ENCODE data around the gene LPAR3.

The LPAR3 gene

GRCh38 chr1:84873366-84873765, 19.6 kb downstream of the LPAR3 start:
- no peaks in the 10 kb centered on the region for H3K79me2 ChIP-seq (ENCODE audit: control insufficient read depth, insufficient read depth, low read length, poor library complexity)
- no peaks in the 10 kb centered on the region for H3K79me1 ChIP-seq (ENCODE audit: low read length)
- no peak overlapping the region for H2BK120ac ChIP-seq (ENCODE audit: insufficient read depth, low read length, poor library complexity)
- H3K36me3 ChIP-seq (ENCODE audit: control insufficient read depth in 1 of 2, insufficient read depth in 2 of 2, low read length in 2 of 2), result no peaks in the 10 kb centered on the region
- H4K12ac ChIP-seq (ENCODE audit: low read depth, low read length), result no peak overlapping the region
- H2BK5ac ChIP-seq (ENCODE audit: low read depth, low read length, poor library complexity), result no peak overlapping the region
- H3K14ac ChIP-seq (ENCODE audit: low read length), result no peak overlapping the region
- no CpG with 5 or more reads among the region's 2 CpGs for WGBS (ENCODE audit: extremely low coverage, insufficient coverage, insufficient read length)
- H3K18ac ChIP-seq (ENCODE audit: low read length), result no peak overlapping the region
- no peak overlapping the region for H3K27ac ChIP-seq (ENCODE audit: low read depth, low read length)
- H2AK5ac ChIP-seq (ENCODE audit: low read length), result no peak overlapping the region
- H4K8ac ChIP-seq (ENCODE audit: low read depth, low read length), result no peak overlapping the region
- no peak overlapping the region for H3K9ac ChIP-seq (ENCODE audit: low read length)
- no peaks in the 10 kb centered on the region for H3K4me1 ChIP-seq (ENCODE audit: control insufficient read depth in 1 of 2, insufficient read depth in 2 of 2, low read length in 2 of 2)
- H2AFZ ChIP-seq (ENCODE audit: insufficient read depth, low read length, poor library complexity), result no peak overlapping the region
- no peak overlapping the region for H3K23ac ChIP-seq (ENCODE audit: low read length)
- no peak for DNase-seq
- no peak overlapping the region for H2BK12ac ChIP-seq (ENCODE audit: low read length)
- H3K4ac ChIP-seq (ENCODE audit: low read depth, low read length), result no peak overlapping the region
- H4K91ac ChIP-seq (ENCODE audit: low read depth, low read length), result no peak overlapping the region
- no peak overlapping the region for H3K4me2 ChIP-seq (ENCODE audit: low read length)
- H3K4me3 ChIP-seq (ENCODE audit: low read depth, low read length), result no peak overlapping the region
- no peaks in the 10 kb centered on the region for H3K9me3 ChIP-seq (ENCODE audit: insufficient read depth, low read depth, low read length)
- no peaks in the 10 kb centered on the region for H3K27me3 ChIP-seq (ENCODE audit: insufficient read depth, low read length)

GRCh38 chr1:84872696-84873355, 20.2 kb downstream of the LPAR3 start:
- Histone ChIP-seq H3K36me3 (ENCODE audit: control insufficient read depth in 1 of 2, insufficient read depth in 2 of 2, low read length in 2 of 2) (no peaks in the 10 kb centered on the region), H3K14ac (ENCODE audit: low read length) (no peak overlapping the region), H2BK5ac (ENCODE audit: low read depth, low read length, poor library complexity) (no peak overlapping the region), H2BK120ac (ENCODE audit: insufficient read depth, low read length, poor library complexity) (no peak overlapping the region), H3K27me3 (ENCODE audit: insufficient read depth, low read length) (no peaks in the 10 kb centered on the region), H3K18ac (ENCODE audit: low read length) (no peak overlapping the region), H4K8ac (ENCODE audit: low read depth, low read length) (no peak overlapping the region), H4K12ac (ENCODE audit: low read depth, low read length) (no peak overlapping the region), H3K79me2 (ENCODE audit: control insufficient read depth, insufficient read depth, low read length, poor library complexity) (no peaks in the 10 kb centered on the region), H3K23ac (ENCODE audit: low read length) (no peak overlapping the region), H3K4ac (ENCODE audit: low read depth, low read length) (no peak overlapping the region), H3K4me1 (ENCODE audit: control insufficient read depth in 1 of 2, insufficient read depth in 2 of 2, low read length in 2 of 2) (no peaks in the 10 kb centered on the region), H3K79me1 (ENCODE audit: low read length) (no peaks in the 10 kb centered on the region), H2AFZ (ENCODE audit: insufficient read depth, low read length, poor library complexity) (no peak overlapping the region), H4K91ac (ENCODE audit: low read depth, low read length) (no peak overlapping the region), H3K4me2 (ENCODE audit: low read length) (no peak overlapping the region), H2BK12ac (ENCODE audit: low read length) (no peak overlapping the region), H3K9me3 (ENCODE audit: insufficient read depth, low read depth, low read length) (no peaks in the 10 kb centered on the region), H3K9ac (ENCODE audit: low read length) (no peak overlapping the region), H2AK5ac (ENCODE audit: low read length) (no peak overlapping the region), H3K4me3 (ENCODE audit: low read depth, low read length) (no peak overlapping the region), H3K27ac (ENCODE audit: low read depth, low read length) (no peak overlapping the region)
- no CpG with 5 or more reads among the region's 9 CpGs for WGBS (ENCODE audit: extremely low coverage, insufficient coverage, insufficient read length)
- DNase-seq, result peak in 1 of 2 donors; percentile 85

GRCh38 chr1:84871181-84871580, 21.8 kb downstream of the LPAR3 start:
- Histone ChIP-seq H4K12ac (ENCODE audit: low read depth, low read length) (no peak overlapping the region), H3K14ac (ENCODE audit: low read length) (no peak overlapping the region), H2AK5ac (ENCODE audit: low read length) (no peak overlapping the region), H3K27ac (ENCODE audit: low read depth, low read length) (no peak overlapping the region), H3K27me3 (ENCODE audit: insufficient read depth, low read length) (no peaks in the 10 kb centered on the region), H3K4me3 (ENCODE audit: low read depth, low read length) (no peak overlapping the region), H2AFZ (ENCODE audit: insufficient read depth, low read length, poor library complexity) (no peak overlapping the region), H2BK5ac (ENCODE audit: low read depth, low read length, poor library complexity) (no peak overlapping the region), H3K79me1 (ENCODE audit: low read length) (no peaks in the 10 kb centered on the region), H3K9me3 (ENCODE audit: insufficient read depth, low read depth, low read length) (no peaks in the 10 kb centered on the region), H3K4ac (ENCODE audit: low read depth, low read length) (no peak overlapping the region), H2BK12ac (ENCODE audit: low read length) (no peak overlapping the region), H3K9ac (ENCODE audit: low read length) (no peak overlapping the region), H3K79me2 (ENCODE audit: control insufficient read depth, insufficient read depth, low read length, poor library complexity) (no peaks in the 10 kb centered on the region), H4K91ac (ENCODE audit: low read depth, low read length) (no peak overlapping the region), H3K36me3 (ENCODE audit: control insufficient read depth in 1 of 2, insufficient read depth in 2 of 2, low read length in 2 of 2) (no peaks in the 10 kb centered on the region), H3K4me1 (ENCODE audit: control insufficient read depth in 1 of 2, insufficient read depth in 2 of 2, low read length in 2 of 2) (no peaks in the 10 kb centered on the region), H3K4me2 (ENCODE audit: low read length) (no peak overlapping the region), H2BK120ac (ENCODE audit: insufficient read depth, low read length, poor library complexity) (no peak overlapping the region), H3K23ac (ENCODE audit: low read length) (no peak overlapping the region), H4K8ac (ENCODE audit: low read depth, low read length) (no peak overlapping the region), H3K18ac (ENCODE audit: low read length) (no peak overlapping the region)
- no peak for DNase-seq

- Histone ChIP-seq H3K14ac (ENCODE audit: low read length) (no peak overlapping the region), H3K79me2 (ENCODE audit: control insufficient read depth, insufficient read depth, low read length, poor library complexity) (no peaks in the 10 kb centered on the region), H2BK12ac (ENCODE audit: low read length) (no peak overlapping the region), H3K27ac (ENCODE audit: low read depth, low read length) (no peak overlapping the region), H2AFZ (ENCODE audit: insufficient read depth, low read length, poor library complexity) (no peak overlapping the region), H4K8ac (ENCODE audit: low read depth, low read length) (no peak overlapping the region), H3K23ac (ENCODE audit: low read length) (no peak overlapping the region), H3K27me3 (ENCODE audit: insufficient read depth, low read length) (no peaks in the 10 kb centered on the region), H3K36me3 (ENCODE audit: control insufficient read depth in 1 of 2, insufficient read depth in 2 of 2, low read length in 2 of 2) (no peaks in the 10 kb centered on the region), H2BK5ac (ENCODE audit: low read depth, low read length, poor library complexity) (no peak overlapping the region), H3K79me1 (ENCODE audit: low read length) (no peaks in the 10 kb centered on the region), H3K4me2 (ENCODE audit: low read length) (no peak overlapping the region), H3K18ac (ENCODE audit: low read length) (no peak overlapping the region), H2BK120ac (ENCODE audit: insufficient read depth, low read length, poor library complexity) (no peak overlapping the region), H4K91ac (ENCODE audit: low read depth, low read length) (no peak overlapping the region), H2AK5ac (ENCODE audit: low read length) (no peak overlapping the region), H3K4me1 (ENCODE audit: control insufficient read depth in 1 of 2, insufficient read depth in 2 of 2, low read length in 2 of 2) (no peaks in the 10 kb centered on the region), H3K9ac (ENCODE audit: low read length) (no peak overlapping the region), H3K4ac (ENCODE audit: low read depth, low read length) (no peak overlapping the region), H4K12ac (ENCODE audit: low read depth, low read length) (no peak overlapping the region), H3K9me3 (ENCODE audit: insufficient read depth, low read depth, low read length) (no peaks in the 10 kb centered on the region), H3K4me3 (ENCODE audit: low read depth, low read length) (no peak overlapping the region)
- no peak for DNase-seq
- no CpG with 5 or more reads among the region's 2 CpGs for WGBS (ENCODE audit: extremely low coverage, insufficient coverage, insufficient read length)
Observed at GRCh38 chr1:84870591-84870990, 22.4 kb downstream of the LPAR3 start.
